ENCODE results near the gene TPRG1.

Gene TPRG1

GRCh38 chr3:189365609-189366564 is 194.1 kb downstream of the TPRG1 start:
- H3K4me3 ChIP-seq (ENCODE audit: low read depth, low read length) = no peak overlapping the region
- DNase-seq (ENCODE audit: low read depth) = no peak
- no peak for TF ChIP-seq CTCF (IDR thresholded peaks at IDR 0.05; ENCODE audit: insufficient read depth, low read depth, low read length, missing control alignments)

DNA sequence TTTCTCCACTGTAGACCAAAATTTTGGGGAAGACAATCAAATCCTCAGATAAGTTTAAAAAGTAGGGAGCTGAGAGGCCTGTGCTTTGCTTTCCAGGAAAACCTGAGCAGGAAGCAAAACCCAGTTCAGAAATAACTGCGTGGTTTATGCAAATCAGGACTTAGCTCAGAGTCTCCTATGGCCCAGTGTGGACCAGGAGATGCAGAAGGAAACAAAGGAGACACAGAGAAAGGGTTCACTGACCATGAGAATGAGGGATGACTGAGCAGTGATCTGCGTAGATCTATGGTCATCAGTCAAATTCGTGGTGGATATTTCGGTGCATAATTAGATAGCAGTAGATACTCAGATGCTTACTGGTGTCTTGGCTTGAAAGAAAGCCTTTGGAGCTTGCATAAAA is 196.6 kb downstream of the TPRG1 start:
- no peak for TF ChIP-seq CTCF (IDR thresholded peaks at IDR 0.05; ENCODE audit: insufficient read depth, low read depth, low read length, missing control alignments)
- peak; percentile 15 for DNase-seq (ENCODE audit: low read depth)
- no peak overlapping the region for H3K4me3 ChIP-seq (ENCODE audit: low read depth, low read length)

DNA sequence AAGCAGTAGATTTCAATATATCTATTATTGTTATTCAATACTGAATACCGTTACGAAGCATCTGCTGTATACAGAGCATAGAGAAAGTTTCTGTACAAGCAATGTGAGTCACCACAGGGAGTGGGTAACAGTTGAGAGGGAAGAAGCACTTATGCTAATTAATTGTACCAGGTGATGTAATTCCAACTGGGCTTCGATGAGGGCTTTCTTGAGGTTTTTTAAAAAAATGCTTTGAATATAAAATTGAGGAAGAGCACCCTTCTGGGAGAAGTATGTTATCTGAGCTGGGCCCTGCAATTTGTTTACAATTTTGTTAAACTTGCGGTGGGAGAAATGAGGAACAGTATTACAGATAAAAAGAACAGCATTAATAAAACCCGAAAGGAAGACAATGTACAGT is 197.9 kb downstream of the TPRG1 start:
- no peak overlapping the region for H3K4me3 ChIP-seq (ENCODE audit: low read depth, low read length)
- TF ChIP-seq CTCF (IDR thresholded peaks at IDR 0.05; ENCODE audit: insufficient read depth, low read depth, low read length, missing control alignments) = no peak
- no peak for DNase-seq (ENCODE audit: low read depth)

DNA sequence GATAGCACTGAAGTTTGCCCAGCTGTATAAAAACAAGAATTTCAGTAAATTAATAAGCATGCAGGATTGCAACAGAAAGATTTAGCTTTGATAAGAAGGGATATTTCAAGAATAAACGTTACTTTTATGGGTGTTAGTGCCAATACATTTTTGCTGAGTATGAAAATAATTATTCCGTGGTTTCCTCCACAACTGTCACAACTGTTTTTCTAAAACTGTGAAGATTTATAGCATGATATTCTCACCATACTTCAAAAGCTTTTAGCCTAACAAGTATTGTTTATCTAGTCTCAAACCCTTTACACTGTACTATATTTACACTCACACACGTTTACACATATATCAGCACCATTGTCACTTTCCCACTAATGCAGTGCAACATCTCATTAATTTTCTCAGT is 200.5 kb downstream of the TPRG1 start:
- TF ChIP-seq CTCF (IDR thresholded peaks at IDR 0.05; ENCODE audit: insufficient read depth, low read depth, low read length, missing control alignments) = no peak
- H3K4me3 ChIP-seq (ENCODE audit: low read depth, low read length) = no peak overlapping the region
- no peak for DNase-seq (ENCODE audit: low read depth)
